Lung (tissue), 12 donors: ENCODE measurements around the gene STIMATE. TPM values are rescaled to one million over a fixed set of nuclear protein-coding genes. Genes with fewer than 3 reads are reported as not detected.

Experiments used
- ATAC-seq: fragments of 200-7000 bp; cut with Tn5 transposase; one replicate; pipeline ENCODE4 v1.9.1; 2020; ENCODE audit warnings: moderate number of reproducible peaks; ENCODE audit not compliant: insufficient read depth, low FRiP score
- DNase-seq, 3 donors: peaks; one replicate each; pipeline ENCODE4 v3.0.0-alpha.2; 2013 to 2017
- H3K27ac ChIP-seq, 2 donors: one replicate each; pipeline ENCODE4 v1.5.1; 2013; ENCODE audit warnings: mild to moderate bottlenecking in 2 of 2, moderate library complexity in 2 of 2, control low read depth in 1 of 2, inconsistent platforms in 1 of 2, low read depth in 1 of 2, low read length in 1 of 2
- H3K27me3 ChIP-seq, 3 donors: one replicate each; pipeline ENCODE4 v1.5.1; 2013; ENCODE audit warnings: low read length in 2 of 3; ENCODE audit not compliant: control insufficient read depth in 3 of 3, insufficient read depth in 3 of 3
- H3K36me3 ChIP-seq, 4 donors: one replicate each; pipeline ENCODE4 v1.5.1; 2013; ENCODE audit warnings: low read length in 4 of 4, mild to moderate bottlenecking in 1 of 4, moderate library complexity in 1 of 4; ENCODE audit not compliant: control insufficient read depth in 4 of 4, insufficient read depth in 4 of 4
- H3K4me1 ChIP-seq, 5 donors: one replicate each; pipeline ENCODE4 v1.5.1; 2013; ENCODE audit warnings: low read length in 5 of 5, mild to moderate bottlenecking in 2 of 5, moderate library complexity in 1 of 5; ENCODE audit not compliant: control insufficient read depth in 5 of 5, insufficient read depth in 5 of 5
- H3K4me3 ChIP-seq: one replicate; pipeline ENCODE4 v1.5.1; 2013; ENCODE audit warnings: mild to moderate bottlenecking, control low read depth, moderate library complexity
- H3K9ac ChIP-seq, 2 donors: one replicate each; pipeline ENCODE4 v1.5.1; 2013; ENCODE audit warnings: low read length in 2 of 2, control low read depth in 1 of 2; ENCODE audit not compliant: insufficient read depth in 1 of 2
- H3K9me3 ChIP-seq, 4 donors: one replicate each; pipeline ENCODE4 v1.5.1; 2013; ENCODE audit warnings: low read length in 3 of 4, mild to moderate bottlenecking in 1 of 4, moderate library complexity in 1 of 4; ENCODE audit not compliant: control insufficient read depth in 4 of 4, insufficient read depth in 3 of 4
- CTCF ChIP-seq: IDR thresholded peaks from 2 replicates; pipeline ENCODE4 v1.5.1; 2012; ENCODE audit warnings: mild to moderate bottlenecking; ENCODE audit errors: control extremely low read depth, extremely low read depth
- WGBS, 2 donors: extraction: QIAGEN DNeasy Blood & Tissue Kit; methylation state at CpG; one replicate each; pipeline ENCODE4 v1.1.7; 2013; 5-methylcytosine and 5-hydroxymethylcytosine counted together
- polyA plus RNA-seq, 2 donors: library from polyadenylated mRNA; stranded (reverse); fragments of 200-250 nt; gene quantifications; one replicate each; pipeline ENCODE4 v1.2.1, GENCODE V29; 2013
- total RNA-seq, 2 donors: library from RNA; depleted of rRNA in 1 of 2; stranded (reverse); fragments of >200 nt in 1 of 2; gene quantifications; one replicate each; pipeline ENCODE4 v1.2.1, GENCODE V29; 2014 to 2021
- donor health status: control.
- donor health status: control.
- donor health status: Bipolar disorder and iron deficiency.
- donor health status: healthy.
- donor health status: DM: yes; HTN: yes; CAD: no.

Gene STIMATE
- total and polyA plus RNA-seq, 4 donors: 18.6 to 62.5 (median 20.5) TPM

- TF ChIP-seq CTCF: no peak
- no peaks in the 10 kb centered on the region for H3K9me3 ChIP-seq
- H3K27ac ChIP-seq: peak overlapping the region in 1 of 2 donors; percentile 50
- ATAC-seq (no peak), DNase-seq (peak; percentile 59 to 91 (median 77))
- no peak overlapping the region for H3K4me3 ChIP-seq
- peaks cover 0 to 43% (median 22%) of the 10 kb centered on the region in 4 donors for H3K36me3 ChIP-seq
- H3K9ac ChIP-seq: peak overlapping the region in 1 of 2 donors; percentile 42
- H3K27me3 ChIP-seq: no peaks in the 10 kb centered on the region
- H3K4me1 ChIP-seq: peaks cover 0 to 21% (median 9%) of the 10 kb centered on the region in 5 donors
- 23 to 32% methylated on average over 6 of the region's 6 CpGs for WGBS, 2 donors
These were observed 52.2 kb downstream of the STIMATE start for GRCh38 chr3:52845157-52845556.

GRCh38 chr3:52844290-52844975 lies 52.9 kb downstream of the STIMATE start:
- Histone ChIP-seq H3K27me3 (no peaks in the 10 kb centered on the region), H3K4me3 (no peak overlapping the region), H3K36me3 (peaks cover 0 to 40% (median 20%) of the 10 kb centered on the region in 4 donors), H3K9ac (peak overlapping the region in 1 of 2 donors; percentile 53), H3K27ac (peak overlapping the region in 1 of 2 donors; percentile 28), H3K4me1 (peaks cover 0 to 21% (median 9%) of the 10 kb centered on the region in 5 donors), H3K9me3 (no peaks in the 10 kb centered on the region)
- WGBS, 2 donors: 56 to 76% methylated on average over 18 of the region's 18 CpGs
- ATAC-seq (no peak), DNase-seq (no peak)
- TF ChIP-seq CTCF: no peak

- Histone ChIP-seq H3K27ac (no peak overlapping the region), H3K9me3 (no peaks in the 10 kb centered on the region), H3K4me3 (no peak overlapping the region), H3K27me3 (no peaks in the 10 kb centered on the region), H3K4me1 (peaks cover 0 to 21% (median 9%) of the 10 kb centered on the region in 5 donors), H3K9ac (no peak overlapping the region), H3K36me3 (peaks cover 0 to 39% (median 17%) of the 10 kb centered on the region in 4 donors)
- ATAC-seq (no peak), DNase-seq (no peak)
- no peak for TF ChIP-seq CTCF
- WGBS, 2 donors: 91 to 93% methylated on average over 2 of the region's 2 CpGs
These were observed 53.5 kb downstream of the STIMATE start for GRCh38 chr3:52843881-52844280.
